GM23338 (cell line): ENCODE measurements around the gene PRDM7. TPM values are rescaled to one million over a fixed set of nuclear protein-coding genes. Genes with fewer than 3 reads are reported as not detected.

ENCODE experiments used
- ATAC-seq: fragments of 200-7000 bp; cut with Tn5 transposase; 3 replicates; pipeline ENCODE4 v1.9.1; 2020
- DNase-seq: peaks from one replicate; pipeline ENCODE4 v3.0.0-alpha.2; 2015; ENCODE audit warnings: low spot score
- H2AFZ ChIP-seq: fragments of 200-600 bp; sonication (generic); 2 replicates; pipeline ENCODE4 v1.8.0; 2016; ENCODE audit warnings: antibody characterized with exemption, mild to moderate bottlenecking, moderate library complexity
- H3F3A ChIP-seq: fragments of 200-600 bp; sonication (generic); replicated peaks from 2 replicates; pipeline ENCODE4 v1.8.0; 2017; ENCODE audit warnings: antibody characterized with exemption, mixed run types, low read depth
- H3K27ac ChIP-seq: fragments of 200-600 bp; sonication (generic); 2 replicates; pipeline ENCODE4 v1.6.1; 2016; ENCODE audit warnings: low read depth
- H3K27me3 ChIP-seq: fragments of 200-600 bp; sonication (generic); 2 replicates; pipeline ENCODE4 v1.8.0; 2016; ENCODE audit warnings: mild to moderate bottlenecking, mixed run types, moderate library complexity; ENCODE audit not compliant: insufficient read depth
- H3K36me3 ChIP-seq: fragments of 200-600 bp; sonication (generic); 2 replicates; pipeline ENCODE4 v1.8.0; 2016; ENCODE audit warnings: mild to moderate bottlenecking; ENCODE audit not compliant: insufficient read depth
- H3K4me1 ChIP-seq: fragments of 200-600 bp; sonication (generic); 2 replicates; pipeline ENCODE4 v1.8.0; 2016; ENCODE audit warnings: mild to moderate bottlenecking, moderate library complexity; ENCODE audit not compliant: insufficient read depth
- H3K4me2 ChIP-seq: fragments of 200-600 bp; sonication (generic); 2 replicates; pipeline ENCODE4 v1.7.1; 2017; ENCODE audit warnings: mixed run types
- H3K4me3 ChIP-seq: fragments of 200-600 bp; sonication (generic); 2 replicates; pipeline ENCODE4 v1.6.1; 2016; ENCODE audit warnings: mixed run types
- H3K79me2 ChIP-seq: fragments of 200-600 bp; sonication (generic); replicated peaks from 2 replicates; pipeline ENCODE4 v1.8.0; 2017; ENCODE audit warnings: mild to moderate bottlenecking; ENCODE audit not compliant: insufficient read depth
- H3K9me2 ChIP-seq: fragments of 200-600 bp; sonication (generic); 2 replicates; pipeline ENCODE4 v1.8.0; 2017; ENCODE audit not compliant: insufficient read depth
- H4K20me1 ChIP-seq: fragments of 200-600 bp; sonication (generic); replicated peaks from 2 replicates; pipeline ENCODE4 v1.8.0; 2017; ENCODE audit warnings: mild to moderate bottlenecking; ENCODE audit not compliant: insufficient read depth
- H3K27ac Mint-ChIP-seq: 2 replicates; pipeline ENCODE4 v1.8.0; 2020; ENCODE audit warnings: inconsistent platforms, mild to moderate bottlenecking, moderate library complexity, mixed read lengths
- H3K27me3 Mint-ChIP-seq: 3 replicates; pipeline ENCODE4 v1.8.0; 2022; ENCODE audit warnings: low read depth, mild to moderate bottlenecking, moderate library complexity, mixed read lengths, inconsistent platforms; ENCODE audit not compliant: insufficient read depth, poor library complexity
- H3K36me3 Mint-ChIP-seq: 3 replicates; pipeline ENCODE4 v1.8.0; 2021; ENCODE audit warnings: low read depth, mild to moderate bottlenecking, inconsistent platforms, moderate library complexity, mixed read lengths
- H3K4me1 Mint-ChIP-seq: 3 replicates; pipeline ENCODE4 v1.8.0; 2020; ENCODE audit warnings: mild to moderate bottlenecking, inconsistent platforms, mixed read lengths
- H3K4me3 Mint-ChIP-seq: 3 replicates; pipeline ENCODE4 v1.8.0; 2021; ENCODE audit warnings: moderate library complexity, mild to moderate bottlenecking, inconsistent platforms, mixed read lengths
- H3K9me3 Mint-ChIP-seq: 3 replicates; pipeline ENCODE4 v1.8.0; 2020; ENCODE audit warnings: moderate library complexity, mild to moderate bottlenecking, inconsistent platforms, mixed read lengths
- CREB1 ChIP-seq: fragments of 250-450 bp; sonication (Bioruptor Pico); IDR thresholded peaks from 2 replicates; pipeline ENCODE4 v1.5.0; 2020; ENCODE audit warnings: low read depth, mild to moderate bottlenecking, moderate library complexity
- CTCF ChIP-seq, 2 experiments: fragments of 200-600 bp in 1 of 2; sonication (generic) in 1 of 2; conservative IDR thresholded peaks; 2 replicates each; pipeline versions ENCODE4 v1.5.1 to v1.6.1; 2016 to 2017; ENCODE audit warnings: antibody characterized with exemption in 2 of 2, low read depth in 2 of 2, mild to moderate bottlenecking in 2 of 2, moderate library complexity in 1 of 2
- EZH2 ChIP-seq: fragments of 200-600 bp; sonication (generic); IDR thresholded peaks from one replicate; pipeline ENCODE4 v1.8.0; 2017; ENCODE audit warnings: antibody characterized with exemption, mild to moderate bottlenecking, low read depth; ENCODE audit not compliant: unreplicated experiment
- EZH2phosphoT487 ChIP-seq: fragments of 200-600 bp; sonication (generic); IDR thresholded peaks from one replicate; pipeline ENCODE4 v1.8.1; 2018; ENCODE audit warnings: antibody characterized with exemption; ENCODE audit not compliant: unreplicated experiment
- JUNB ChIP-seq: IDR thresholded peaks from one replicate; pipeline ENCODE4 v1.6.1; 2016; ENCODE audit warnings: antibody characterized with exemption; ENCODE audit not compliant: unreplicated experiment
- NANOG ChIP-seq: IDR thresholded peaks from 2 replicates; pipeline ENCODE4 v1.6.1; 2016; ENCODE audit warnings: antibody characterized with exemption, borderline replicate concordance
- POLR2AphosphoS5 ChIP-seq: IDR thresholded peaks from 2 replicates; pipeline ENCODE4 v1.6.1; 2016; ENCODE audit warnings: antibody characterized with exemption, low read depth
- REST ChIP-seq: IDR thresholded peaks from one replicate; pipeline ENCODE4 v1.6.1; 2018; ENCODE audit warnings: antibody characterized with exemption; ENCODE audit not compliant: unreplicated experiment
- STAT1 ChIP-seq: IDR thresholded peaks from one replicate; pipeline ENCODE4 v1.6.1; 2016; ENCODE audit warnings: antibody characterized with exemption; ENCODE audit not compliant: unreplicated experiment
- ZNF331 ChIP-seq: fragments of 250-450 bp; sonication (Bioruptor Pico); IDR thresholded peaks from 2 replicates; pipeline ENCODE4 v1.5.0; 2020; ENCODE audit warnings: low read depth, mild to moderate bottlenecking, moderate library complexity
- ZNF462 ChIP-seq: fragments of 250-450 bp; sonication (Bioruptor Pico); IDR thresholded peaks from 2 replicates; pipeline ENCODE4 v1.5.0; 2020; ENCODE audit warnings: mild to moderate bottlenecking, moderate library complexity
- polyA plus RNA-seq: library from polyadenylated mRNA; unstranded; fragments of >200 nt; fragmentation: Nextera tagmentation; extraction: Ambion mirVana; gene quantifications from 2 replicates; pipeline ENCODE4 v1.2.1, GENCODE V29; 2016
- total RNA-seq: library from RNA; depleted of rRNA; stranded (reverse); fragments of >200 nt; shearing (Covaris generic); gene quantifications from 2 replicates; pipeline ENCODE4 v1.2.3, GENCODE V29; 2014

PRDM7 gene
- total and polyA plus RNA-seq, 2 experiments from 2014 or later, result 0.08 TPM; not detected in 1

- H3K27ac ChIP-seq, result no peak overlapping the region
- Mint-ChIP-seq H3K27me3 (peaks cover 15% of the 10 kb centered on the region), H3K4me1 (peaks cover 9% of the 10 kb centered on the region; the same call in 2 of the 3 replicates), H3K4me3 (no peak overlapping the region), H3K36me3 (peaks cover 14% of the 10 kb centered on the region), H3K9me3 (no peaks in the 10 kb centered on the region), H3K27ac (no peak overlapping the region)
- no peaks in the 10 kb centered on the region; the same call in 1 of the 2 replicates for H3K4me1 ChIP-seq
- no peak overlapping the region for H3K4me2 ChIP-seq
- no peak for TF ChIP-seq STAT1
- no peak for TF ChIP-seq POLR2AphosphoS5
- TF ChIP-seq EZH2, result no peak
- TF ChIP-seq REST, result no peak
- DNase-seq, result no peak
- H3K4me3 ChIP-seq, result no peak overlapping the region
- no peaks in the 10 kb centered on the region for H3K27me3 ChIP-seq
- no peak overlapping the region for H2AFZ ChIP-seq
- no peaks in the 10 kb centered on the region for H3K9me2 ChIP-seq
- H3F3A ChIP-seq, result peaks cover 5% of the 10 kb centered on the region
- H4K20me1 ChIP-seq, result no peaks in the 10 kb centered on the region
- ATAC-seq, result no peak
- no peaks in the 10 kb centered on the region for H3K36me3 ChIP-seq
- H3K79me2 ChIP-seq, result no peaks in the 10 kb centered on the region
These were observed 33.6 kb downstream of the PRDM7 start for GRCh38 chr16:90043526-90043925.

DNA sequence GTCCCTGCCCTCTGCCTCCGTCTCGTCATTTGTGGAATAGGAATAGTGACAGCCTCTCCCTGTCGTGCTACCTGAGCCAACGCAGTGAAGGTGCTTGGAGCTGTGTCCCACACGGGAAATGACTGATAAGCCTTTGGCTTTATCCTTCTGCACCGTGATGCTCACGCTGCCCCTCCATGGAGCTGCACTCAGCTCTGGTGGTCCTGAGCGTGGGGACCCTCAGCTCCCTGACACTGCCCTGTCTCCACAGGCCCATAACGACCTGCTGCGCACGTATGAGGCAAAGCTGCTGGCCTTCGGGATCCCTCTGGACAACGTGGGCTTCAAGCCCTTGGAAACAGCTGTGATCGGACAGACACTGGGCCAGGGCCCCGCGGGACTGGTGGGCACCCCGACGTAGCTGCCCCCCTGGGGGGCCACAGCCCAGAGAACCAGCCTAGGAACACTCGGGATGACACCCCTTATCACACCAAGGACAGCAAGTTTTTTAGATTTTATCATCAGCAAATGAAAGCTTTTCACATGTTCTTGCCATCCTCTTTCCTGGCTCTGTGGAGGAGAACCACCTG lies 34.1 kb downstream of the PRDM7 start:
- Histone ChIP-seq H3K9me2 (no peaks in the 10 kb centered on the region), H2AFZ (no peak overlapping the region), H3K4me2 (no peak overlapping the region), H3K4me1 (no peaks in the 10 kb centered on the region; the same call in 1 of the 2 replicates), H4K20me1 (no peaks in the 10 kb centered on the region), H3K27me3 (no peaks in the 10 kb centered on the region), H3K36me3 (no peaks in the 10 kb centered on the region), H3F3A (peaks cover under 1% of the 10 kb centered on the region; the same call in 1 of the 2 replicates), H3K27ac (no peak overlapping the region), H3K4me3 (no peak overlapping the region), H3K79me2 (no peaks in the 10 kb centered on the region)
- Mint-ChIP-seq H3K36me3 (peaks cover 16% of the 10 kb centered on the region), H3K4me3 (no peak overlapping the region), H3K4me1 (peaks cover 4% of the 10 kb centered on the region; the same call in 1 of the 3 replicates), H3K27ac (no peak overlapping the region), H3K9me3 (no peaks in the 10 kb centered on the region), H3K27me3 (peaks cover 15% of the 10 kb centered on the region)
- DNase-seq (no peak), ATAC-seq (no peak)
- TF ChIP-seq ZNF462 (CRISPR knock-in tag) (no peak), STAT1 (no peak), CTCF (conservative IDR thresholded peaks at IDR 0.05; ENCODE audit: low read depth in 2 of 2) (no peak), EZH2phosphoT487 (no peak), ZNF331 (CRISPR knock-in tag) (no peak), CREB1 (CRISPR knock-in tag) (no peak), NANOG (no peak), JUNB (no peak)
